HG03280 (cell line): ENCODE results near the gene NGFR.

Source experiments
- ATAC-seq: cut with Tn5 transposase; IDR thresholded peaks from one replicate; pipeline ENCODE4 v1.9.1; 2021; ENCODE audit warnings: mild to moderate bottlenecking, moderate library complexity; ENCODE audit not compliant: unreplicated experiment

NGFR gene, protein sequence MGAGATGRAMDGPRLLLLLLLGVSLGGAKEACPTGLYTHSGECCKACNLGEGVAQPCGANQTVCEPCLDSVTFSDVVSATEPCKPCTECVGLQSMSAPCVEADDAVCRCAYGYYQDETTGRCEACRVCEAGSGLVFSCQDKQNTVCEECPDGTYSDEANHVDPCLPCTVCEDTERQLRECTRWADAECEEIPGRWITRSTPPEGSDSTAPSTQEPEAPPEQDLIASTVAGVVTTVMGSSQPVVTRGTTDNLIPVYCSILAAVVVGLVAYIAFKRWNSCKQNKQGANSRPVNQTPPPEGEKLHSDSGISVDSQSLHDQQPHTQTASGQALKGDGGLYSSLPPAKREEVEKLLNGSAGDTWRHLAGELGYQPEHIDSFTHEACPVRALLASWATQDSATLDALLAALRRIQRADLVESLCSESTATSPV

DNA sequence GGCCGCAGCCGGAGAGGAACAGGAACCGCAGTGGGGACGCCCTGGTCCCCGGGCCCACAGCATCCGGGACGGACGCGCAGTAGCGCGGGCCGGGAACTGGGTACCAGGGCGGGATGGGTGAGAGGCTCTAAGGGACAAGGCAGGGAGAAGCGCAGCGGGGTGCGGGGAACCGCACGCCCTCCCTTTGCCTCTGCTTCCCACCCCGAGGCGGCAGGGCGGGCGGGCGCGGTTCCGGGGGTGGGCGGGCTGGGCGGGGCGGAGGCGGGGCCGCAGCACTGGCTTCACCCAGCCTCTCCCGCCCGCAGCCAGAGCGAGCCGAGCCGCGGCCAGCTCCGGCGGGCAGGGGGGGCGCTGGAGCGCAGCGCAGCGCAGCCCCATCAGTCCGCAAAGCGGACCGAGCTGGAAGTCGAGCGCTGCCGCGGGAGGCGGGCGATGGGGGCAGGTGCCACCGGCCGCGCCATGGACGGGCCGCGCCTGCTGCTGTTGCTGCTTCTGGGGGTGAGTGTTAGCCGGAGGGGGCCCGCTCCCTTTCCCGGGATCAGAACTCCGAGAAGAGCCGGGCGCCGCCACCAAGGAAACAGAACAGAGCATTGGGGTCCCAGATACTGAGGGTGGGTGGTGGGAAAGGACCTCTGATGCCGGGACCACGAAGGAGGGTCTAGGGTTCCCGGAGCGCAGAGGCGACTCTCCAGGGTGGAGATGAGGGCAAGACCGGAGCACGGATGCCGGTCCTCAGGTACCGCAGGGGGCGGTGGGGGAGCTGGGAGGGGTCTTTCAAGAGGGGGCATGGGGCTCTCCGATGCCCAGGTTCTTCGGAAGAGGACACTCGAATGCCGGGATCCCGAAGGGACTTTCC lies at the start of gene NGFR:
Gene NGFR (plus strand): TSS at position 308 of the 856 bp plus-strand sequence. CDS start 125 bp downstream, at position 433.
- ATAC-seq = no peak

DNA sequence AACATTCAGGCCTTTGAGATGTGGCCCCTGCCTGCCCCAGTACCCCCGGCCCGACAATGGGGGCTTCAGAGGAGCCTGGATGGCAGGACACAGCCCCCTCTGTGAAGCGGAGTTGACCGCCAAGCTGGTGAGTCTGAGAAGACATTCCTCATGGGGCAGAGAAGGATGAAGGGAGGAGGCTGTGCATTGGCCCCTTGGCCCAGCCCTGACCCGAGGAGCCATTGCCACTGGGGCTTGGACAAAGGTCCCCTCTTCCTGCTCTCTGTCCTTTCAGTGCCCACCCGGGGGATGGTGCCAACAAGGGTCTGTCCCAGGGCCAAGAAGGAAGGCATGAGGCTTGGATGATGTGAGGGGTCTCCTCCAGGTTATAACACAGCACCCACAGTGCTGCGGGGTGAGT lies 49.5 kb upstream of the NGFR start:
- no peak for ATAC-seq

DNA sequence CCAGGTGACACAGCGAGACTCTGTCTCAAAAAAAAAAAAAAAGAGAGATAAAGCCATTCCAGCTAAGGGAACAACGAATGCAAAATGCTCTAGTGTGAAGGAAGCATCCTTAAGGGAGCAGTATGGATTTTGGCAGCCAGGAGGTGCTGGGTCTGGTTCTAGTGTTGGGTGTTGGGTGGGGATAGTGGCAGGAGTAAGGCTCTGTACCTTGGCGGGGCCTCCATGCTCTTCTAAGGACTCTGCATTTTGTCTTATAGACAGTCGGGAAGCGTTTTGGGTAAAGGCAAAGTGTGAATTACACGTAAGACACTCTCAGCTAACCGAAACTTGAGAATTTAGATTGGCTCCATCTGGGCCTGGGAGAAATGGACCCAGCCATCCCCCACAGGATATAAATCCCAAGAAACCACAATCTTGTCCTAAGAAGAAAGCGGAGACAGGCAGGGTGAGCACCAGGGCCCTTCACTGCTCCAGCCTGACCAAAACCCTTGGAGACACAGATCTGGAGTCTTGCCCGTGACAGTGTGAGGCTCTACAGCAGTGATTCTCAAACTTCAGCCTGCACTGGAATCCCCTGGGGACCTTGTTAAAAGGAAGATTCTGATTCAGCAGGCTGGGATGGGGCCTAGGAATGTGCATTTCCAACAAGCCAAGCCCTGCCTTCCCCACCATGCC lies 47.3 kb upstream of the NGFR start:
- no peak for ATAC-seq

DNA sequence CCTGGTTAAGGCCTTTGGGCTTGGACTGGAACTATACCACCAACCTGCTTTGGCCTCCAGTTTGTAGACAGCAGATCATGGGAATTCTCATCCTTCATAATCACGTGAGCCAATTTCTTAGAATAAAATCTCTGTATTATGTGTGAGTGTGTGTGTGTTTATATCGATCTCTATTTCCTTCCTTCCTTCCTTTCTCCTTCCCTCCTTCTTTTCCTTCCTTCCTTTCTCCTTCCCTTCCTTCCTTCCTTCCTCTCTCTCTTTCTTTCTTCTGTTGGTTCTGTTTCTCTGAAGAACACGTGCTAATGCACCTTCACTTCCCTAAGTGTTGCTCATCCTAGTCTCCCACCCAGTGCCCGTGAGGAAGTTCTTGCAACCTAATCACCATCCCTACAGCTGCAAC lies 44.9 kb upstream of the NGFR start:
- no peak for ATAC-seq

DNA sequence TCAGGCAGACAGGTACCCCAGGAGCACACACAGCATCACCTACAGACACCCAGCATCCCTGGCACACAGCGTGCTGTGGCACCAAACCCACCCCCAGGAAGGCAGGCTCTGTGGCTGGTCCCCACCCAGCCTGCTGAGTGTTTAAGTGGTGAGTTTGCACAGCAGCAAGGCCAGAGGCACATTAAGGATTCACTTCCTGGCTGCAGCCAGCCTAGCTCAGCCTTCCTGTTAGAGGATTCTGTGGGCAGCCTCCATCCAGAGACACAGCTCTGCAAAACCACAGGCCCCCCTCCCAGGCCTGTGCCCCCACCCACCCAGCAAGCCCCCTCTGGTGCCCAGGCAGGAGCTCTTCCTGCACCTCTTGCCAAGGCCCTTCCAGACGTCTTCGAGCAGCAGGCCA lies 44.4 kb upstream of the NGFR start:
- no peak for ATAC-seq

DNA sequence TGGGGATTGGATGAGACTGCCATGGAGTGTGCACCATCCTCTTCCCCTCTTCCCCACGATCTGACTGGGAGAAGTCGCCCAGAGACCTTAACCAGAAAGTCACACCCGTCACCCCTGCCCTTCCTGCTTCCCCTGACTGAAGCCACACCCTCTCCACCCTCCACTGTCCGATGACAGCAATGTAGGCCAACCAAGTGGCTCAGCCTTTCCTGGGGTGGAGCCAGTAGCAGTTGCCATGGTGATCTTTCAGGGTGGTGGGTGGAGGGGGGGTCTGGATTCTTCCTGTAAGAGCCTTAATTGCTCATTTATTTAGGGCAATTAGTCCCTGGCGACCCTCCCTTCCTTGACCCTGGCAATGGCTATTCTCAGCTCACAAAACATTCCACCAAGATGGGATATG lies 42.9 kb upstream of the NGFR start:
- no peak for ATAC-seq

DNA sequence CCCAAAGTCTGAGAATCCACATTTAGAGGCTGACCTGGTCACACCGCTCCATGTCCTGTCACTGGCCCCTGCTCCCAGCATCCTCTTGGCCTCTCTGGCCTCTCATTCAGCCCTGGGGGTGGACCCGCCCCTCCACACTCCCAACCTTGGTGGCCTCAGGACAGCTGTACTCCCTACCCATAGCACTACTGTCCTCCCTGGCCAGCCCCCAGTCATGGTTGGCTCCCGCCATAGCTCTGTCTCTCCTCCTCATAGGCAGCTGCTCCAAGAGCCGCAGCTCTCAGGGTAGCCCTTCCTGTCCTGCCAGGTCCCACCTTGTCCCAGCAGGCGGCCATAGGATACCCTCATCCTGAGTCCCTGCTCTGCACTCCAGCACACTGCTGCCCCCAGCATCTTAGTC lies 42.4 kb upstream of the NGFR start:
- ATAC-seq = no peak

DNA sequence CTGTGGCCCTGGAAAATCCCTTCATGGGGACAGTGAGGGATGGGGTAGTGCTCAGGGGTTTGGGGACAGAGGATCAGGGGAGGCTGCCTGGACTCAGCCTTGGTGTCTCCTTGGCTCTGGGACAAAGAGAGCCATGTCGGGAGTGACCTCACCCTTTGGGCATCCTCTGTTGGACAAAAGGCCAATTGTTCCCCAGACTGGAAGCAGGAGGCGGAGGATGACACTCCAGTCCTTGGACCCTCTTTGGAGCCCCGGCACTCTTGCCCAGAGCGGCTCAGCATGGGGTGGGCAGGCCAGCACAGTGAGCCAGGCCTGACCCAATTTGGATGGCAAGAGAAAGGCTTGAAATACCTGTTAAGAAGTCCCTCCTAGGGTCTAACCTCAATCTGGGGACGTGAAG lies 41.0 kb upstream of the NGFR start:
- ATAC-seq = no peak

DNA sequence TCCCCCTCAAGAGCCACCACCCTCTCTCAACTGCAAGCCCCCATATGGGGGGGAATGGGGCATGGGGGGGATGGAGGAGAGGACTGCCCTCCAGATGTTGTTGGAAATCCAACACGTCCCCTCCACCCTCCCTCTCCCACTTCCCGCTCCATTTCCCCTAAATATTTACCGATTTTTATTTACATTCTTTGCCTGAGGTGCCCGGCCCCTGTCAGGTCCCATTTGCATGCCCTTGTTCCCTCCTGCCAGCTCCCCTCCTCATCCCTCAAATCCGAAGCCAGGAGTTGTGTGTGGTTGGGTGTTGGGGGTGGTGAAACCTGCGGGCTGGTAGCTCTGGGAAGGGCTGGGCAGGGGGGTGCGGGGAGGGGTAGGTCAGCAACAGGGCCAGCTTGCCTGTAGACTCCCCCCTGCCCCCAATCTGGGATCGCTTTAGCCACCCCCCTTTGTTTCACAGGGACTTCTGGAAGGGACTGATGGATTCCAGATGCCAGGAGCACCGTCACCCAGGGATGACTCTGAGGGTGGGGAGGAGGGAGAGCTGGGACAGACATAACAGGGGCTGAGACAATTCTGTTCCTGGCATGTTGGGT lies 39.7 kb upstream of the NGFR start:
- no peak for ATAC-seq

DNA sequence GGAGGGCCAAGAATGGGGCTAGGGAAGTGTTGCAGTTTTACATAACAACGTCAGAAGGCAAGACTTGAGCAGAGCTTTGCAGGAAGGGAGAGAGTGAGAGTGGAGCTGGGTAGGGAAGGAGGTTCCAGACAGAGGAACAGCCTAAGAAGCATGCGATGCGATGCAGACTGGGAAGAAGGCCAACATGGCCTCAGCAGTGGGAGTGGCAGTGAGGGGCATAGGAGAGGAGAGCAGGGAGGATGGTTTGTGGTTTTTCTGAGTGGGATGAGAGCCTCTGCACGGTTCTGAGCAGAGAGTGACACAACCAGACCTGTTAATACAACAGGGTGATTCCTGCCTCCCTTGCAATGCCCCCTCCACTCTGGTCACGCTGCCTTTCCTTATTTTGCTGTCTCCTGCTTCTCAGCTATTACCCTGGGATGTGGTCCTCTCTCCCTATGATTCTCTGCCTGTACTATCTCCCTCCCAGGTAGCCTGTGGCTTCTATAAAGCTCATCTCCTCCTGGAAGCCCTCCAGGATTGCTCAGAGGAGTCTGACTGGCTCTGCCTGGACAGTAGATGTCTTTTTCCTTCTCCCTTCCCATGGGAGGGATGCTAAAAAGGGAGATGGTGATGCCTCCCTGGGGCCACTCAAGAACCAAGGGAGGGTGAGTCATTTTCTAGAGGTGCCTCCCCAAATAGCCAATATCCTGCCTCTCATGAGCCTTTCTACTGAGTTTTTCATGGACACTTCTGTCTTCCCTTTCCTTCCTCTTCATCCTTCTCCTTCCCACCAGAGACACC lies 38.7 kb upstream of the NGFR start:
- ATAC-seq = no peak

DNA sequence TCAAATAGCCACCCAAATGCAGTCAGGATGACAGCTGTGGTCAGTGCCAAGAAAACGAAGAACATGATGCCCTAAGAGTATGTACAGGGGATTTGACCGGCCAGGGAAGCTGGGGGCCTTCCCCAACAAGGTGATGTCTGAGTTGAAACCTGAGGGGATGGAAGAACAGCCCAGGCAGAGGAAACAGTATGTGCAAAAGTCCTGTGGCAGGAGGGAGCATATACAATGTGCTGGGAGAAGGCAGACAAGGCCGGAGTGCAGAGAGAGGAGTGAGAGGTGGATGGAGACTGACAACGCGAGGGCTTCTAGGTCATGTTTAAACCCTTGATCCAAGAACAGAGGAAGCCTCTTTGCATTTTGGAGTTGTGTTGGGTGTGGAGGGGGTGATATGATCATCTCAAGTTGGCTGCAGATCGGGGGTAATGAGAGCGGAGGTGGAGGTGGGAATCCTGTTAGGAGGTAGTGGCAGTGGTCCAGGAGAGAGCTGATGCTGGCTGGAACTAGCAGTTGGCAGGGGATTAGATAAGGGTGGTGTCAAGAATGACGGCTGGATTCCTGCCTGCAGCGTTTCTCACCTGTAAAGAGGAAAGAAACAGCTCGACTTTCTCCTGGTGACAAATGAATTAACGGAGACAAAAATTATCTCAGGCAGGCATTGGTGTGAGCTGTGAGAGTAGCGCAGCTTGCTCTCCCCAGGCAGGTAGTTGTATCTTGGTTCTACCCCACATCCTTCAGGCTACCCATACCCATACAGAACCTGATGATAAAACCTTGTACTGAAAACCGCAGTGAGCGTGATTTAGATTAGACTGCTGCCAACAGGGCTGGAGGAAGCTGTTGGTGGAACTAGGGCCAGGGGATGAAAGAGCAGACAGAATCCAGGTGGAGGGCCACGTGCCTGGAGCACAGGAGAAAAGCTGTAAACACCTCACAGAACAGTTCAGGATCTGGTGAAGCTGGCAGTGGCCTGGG lies 37.2 kb upstream of the NGFR start:
- no peak for ATAC-seq

DNA sequence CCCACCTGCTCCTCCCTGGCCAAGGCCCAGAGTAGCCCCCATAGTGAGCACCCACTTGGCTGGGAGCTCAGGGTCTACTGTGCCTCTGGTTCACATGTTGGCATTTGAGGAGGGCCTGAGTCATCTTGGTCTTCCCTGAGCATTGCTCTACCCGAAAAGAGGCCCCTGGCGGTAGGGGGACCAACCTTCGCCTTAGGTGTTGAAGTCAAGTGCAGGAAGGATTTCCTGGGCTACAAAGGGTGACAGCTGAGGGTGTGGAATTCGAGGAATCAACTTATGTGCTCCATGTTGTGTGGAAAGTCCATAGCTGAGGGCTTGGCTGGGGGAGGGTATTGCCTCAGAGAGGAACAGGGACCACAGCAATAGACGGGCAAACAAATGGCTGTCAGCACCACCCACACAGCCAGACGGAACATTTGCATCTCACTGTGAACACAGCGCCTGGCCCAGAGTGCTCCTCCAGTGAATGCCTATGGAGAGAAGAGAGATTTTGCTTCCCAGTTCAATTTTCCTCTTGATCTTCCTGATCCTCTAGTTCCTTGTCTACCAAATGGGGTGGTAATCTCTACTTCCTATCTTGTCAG lies 35.6 kb upstream of the NGFR start:
- ATAC-seq = no peak

DNA sequence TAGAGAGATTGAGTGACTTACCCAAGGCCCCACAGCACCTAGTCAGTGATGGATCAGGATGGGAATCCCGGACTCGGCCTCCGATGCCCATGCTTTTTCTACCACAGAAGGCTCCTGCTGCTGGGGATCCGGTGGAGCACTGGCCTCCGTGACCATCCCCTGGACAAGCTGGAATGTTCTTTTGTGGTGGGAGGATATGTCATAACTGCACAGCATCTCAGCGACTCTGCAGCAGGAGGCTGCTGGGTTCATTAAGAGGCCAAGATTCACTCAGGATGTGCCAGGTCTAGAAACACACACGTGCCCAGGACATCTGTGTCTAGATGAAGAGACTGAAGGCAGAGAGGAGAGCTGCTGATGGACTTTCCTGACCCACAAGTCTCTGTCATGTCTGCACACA lies 34.7 kb upstream of the NGFR start:
- no peak for ATAC-seq

DNA sequence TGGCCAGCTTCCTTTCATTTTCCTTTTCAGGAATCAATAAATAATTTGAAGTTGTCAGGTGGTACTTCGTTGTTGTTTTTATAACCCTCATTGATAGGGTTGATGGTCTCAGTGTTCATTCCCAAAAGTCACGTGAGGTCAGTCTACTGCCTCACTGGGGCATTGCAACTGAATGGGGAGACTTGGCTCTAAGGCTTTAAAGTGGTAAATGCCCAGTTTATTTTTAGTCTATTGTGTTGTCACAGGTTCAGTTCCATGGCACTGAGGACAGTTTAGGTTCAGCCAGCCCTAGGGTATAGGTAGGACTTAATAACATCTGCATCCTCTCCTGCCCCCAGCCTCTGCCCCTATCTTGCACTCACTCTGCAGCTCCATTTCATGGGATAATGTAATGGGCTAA lies 33.5 kb upstream of the NGFR start:
- no peak for ATAC-seq

DNA sequence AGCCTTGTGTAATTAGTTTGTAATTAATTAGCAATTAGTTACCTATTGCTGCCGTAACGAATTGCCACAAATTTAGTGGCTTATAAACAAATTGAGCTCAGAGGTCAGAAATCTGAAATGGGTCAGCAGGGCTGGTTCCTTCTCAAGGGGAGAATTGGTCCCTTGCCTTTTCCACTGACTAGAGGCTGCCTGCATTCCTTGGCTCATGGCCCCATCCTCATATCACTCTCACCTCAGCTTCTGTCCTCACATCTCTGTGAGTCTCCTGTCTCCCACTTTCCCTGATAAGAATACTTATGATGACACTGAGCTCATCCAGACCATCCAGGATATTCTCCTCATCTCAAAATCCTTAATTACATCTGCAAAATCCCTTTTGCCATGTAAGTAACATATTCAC lies 31.0 kb upstream of the NGFR start:
- ATAC-seq = no peak

DNA sequence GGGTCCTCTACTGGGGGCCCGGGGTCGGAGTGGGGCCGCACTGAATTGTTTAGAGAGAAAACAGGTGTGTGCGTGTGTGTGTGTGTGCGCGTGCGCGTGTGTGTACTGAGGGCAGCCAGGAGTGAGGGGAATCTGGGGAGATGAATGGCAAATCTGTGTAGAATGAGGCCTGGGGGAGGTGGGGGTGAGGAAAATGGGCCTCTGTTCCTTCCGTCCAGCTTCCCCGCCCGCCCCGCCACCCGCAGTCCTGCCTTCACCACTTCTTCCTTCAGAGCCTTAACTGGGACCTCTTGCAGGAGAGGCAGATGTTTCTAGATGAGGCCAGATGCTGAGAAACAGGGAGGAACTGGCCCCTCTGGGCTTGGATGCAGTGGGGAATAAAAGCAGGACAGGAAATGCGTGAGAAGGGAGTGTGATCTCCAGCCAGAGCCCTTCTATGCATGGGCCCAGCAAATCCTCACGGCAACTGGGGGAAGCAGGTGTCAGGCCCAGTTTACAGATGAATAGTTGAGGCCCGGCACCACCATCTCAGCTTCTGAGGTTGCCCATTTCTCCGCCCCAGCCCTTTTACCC lies 29.7 kb upstream of the NGFR start:
- ATAC-seq = no peak

DNA sequence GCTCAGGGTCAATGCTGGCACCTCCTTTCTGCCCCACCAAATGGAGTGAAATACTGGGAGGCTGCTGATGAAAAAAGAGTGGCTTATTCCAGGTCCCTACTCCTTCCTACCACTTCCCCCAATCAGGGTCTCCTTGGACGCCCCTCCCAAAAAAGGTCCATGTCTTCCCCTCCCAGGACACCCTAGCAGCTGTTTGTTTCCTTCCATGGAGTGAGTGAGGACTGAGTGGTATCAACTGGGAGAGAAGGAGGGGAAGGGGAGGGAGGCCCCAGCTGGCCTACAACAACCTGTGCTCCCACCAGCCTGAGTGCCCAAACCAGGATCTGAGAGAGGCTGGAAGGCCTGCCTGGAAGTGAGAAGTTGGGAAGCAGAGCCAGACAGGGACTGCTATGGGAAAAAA lies 28.7 kb upstream of the NGFR start:
- ATAC-seq = no peak

DNA sequence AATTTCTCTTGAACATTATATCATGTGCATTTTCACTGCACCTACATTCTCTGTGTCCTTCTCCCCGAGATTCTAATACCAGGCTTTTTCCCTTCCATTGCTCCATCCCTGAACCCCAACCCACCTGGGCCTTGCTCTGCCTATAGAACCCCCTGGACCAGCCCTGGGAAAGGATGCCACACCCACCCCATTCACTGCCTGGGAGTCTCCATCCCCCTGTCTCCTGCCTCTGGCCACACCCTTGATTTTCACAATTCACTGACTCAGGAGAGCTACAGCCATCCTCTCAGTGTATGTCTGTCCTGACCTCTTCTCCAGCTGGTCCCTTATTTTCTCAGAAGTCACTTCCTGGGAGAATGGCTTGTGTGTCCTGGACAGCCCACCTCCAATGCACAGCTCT lies 27.9 kb upstream of the NGFR start:
- no peak for ATAC-seq
